ENCODE data around the gene TM7SF2.

DNA sequence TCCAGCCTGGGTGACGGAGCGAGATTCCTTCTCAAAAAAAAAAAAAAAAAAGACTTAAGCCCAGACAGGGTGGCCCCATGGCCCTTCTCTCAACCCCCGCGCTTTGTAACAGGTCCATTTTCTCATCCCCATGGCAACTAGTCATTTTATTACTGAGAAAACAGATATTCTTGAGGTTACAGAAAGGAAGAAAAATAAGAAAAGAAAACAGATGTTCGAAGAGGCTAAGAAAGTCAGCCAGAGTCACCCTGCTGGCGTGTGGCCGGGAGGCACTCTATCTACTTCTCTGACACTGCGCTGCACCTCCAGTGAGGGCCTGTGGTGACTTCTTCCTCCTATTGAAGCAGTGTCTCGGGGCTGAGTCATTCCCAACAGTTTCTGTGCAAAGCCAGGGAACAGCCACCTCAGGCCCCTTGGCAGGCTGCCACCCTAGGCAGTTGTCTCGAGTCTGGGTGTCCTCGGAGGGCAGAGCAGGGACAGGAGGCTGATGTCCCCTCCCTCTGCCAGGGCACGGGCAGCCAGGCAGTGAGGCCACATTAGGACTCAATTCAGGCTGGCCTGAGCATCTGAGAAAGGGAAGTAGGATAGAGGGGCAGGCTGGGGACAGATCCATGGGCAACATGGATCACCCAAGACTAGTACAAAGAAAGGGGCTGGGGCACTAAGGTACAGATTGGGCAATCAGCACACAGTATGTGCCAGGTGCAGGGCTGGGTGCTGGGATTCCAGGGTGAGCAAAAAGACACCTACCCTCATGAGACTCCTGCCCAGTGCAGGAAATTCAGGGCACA lies 39.0 kb downstream of the TM7SF2 start:
- TF ChIP-seq CEBPB (IDR thresholded peaks at IDR 0.05; ENCODE audit: low read depth, low read length) (no peak), TCF12 (IDR thresholded peaks at IDR 0.05; ENCODE audit: low read depth, low read length) (no peak), EZH2 (IDR thresholded peaks at IDR 0.05; ENCODE audit: low read depth, low read length, severe bottlenecking) (no peak), ZNF274 (IDR thresholded peaks at IDR 0.05; ENCODE audit: borderline replicate concordance, extremely low read depth, low read length) (no peak), TAF1 (IDR thresholded peaks at IDR 0.05; ENCODE audit: low read depth, low read length) (no peak)
- TF ChIP-seq, protein P1, sequence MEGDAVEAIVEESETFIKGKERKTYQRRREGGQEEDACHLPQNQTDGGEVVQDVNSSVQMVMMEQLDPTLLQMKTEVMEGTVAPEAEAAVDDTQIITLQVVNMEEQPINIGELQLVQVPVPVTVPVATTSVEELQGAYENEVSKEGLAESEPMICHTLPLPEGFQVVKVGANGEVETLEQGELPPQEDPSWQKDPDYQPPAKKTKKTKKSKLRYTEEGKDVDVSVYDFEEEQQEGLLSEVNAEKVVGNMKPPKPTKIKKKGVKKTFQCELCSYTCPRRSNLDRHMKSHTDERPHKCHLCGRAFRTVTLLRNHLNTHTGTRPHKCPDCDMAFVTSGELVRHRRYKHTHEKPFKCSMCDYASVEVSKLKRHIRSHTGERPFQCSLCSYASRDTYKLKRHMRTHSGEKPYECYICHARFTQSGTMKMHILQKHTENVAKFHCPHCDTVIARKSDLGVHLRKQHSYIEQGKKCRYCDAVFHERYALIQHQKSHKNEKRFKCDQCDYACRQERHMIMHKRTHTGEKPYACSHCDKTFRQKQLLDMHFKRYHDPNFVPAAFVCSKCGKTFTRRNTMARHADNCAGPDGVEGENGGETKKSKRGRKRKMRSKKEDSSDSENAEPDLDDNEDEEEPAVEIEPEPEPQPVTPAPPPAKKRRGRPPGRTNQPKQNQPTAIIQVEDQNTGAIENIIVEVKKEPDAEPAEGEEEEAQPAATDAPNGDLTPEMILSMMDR (IDR thresholded peaks at IDR 0.05; ENCODE audit: control extremely low read depth in 1 of 3, insufficient read depth in 1 of 3, low read depth in 1 of 3, low read length in 3 of 3): no peak
